Measurements from ENCODE around the gene RPA3.

RPA3 gene

DNA sequence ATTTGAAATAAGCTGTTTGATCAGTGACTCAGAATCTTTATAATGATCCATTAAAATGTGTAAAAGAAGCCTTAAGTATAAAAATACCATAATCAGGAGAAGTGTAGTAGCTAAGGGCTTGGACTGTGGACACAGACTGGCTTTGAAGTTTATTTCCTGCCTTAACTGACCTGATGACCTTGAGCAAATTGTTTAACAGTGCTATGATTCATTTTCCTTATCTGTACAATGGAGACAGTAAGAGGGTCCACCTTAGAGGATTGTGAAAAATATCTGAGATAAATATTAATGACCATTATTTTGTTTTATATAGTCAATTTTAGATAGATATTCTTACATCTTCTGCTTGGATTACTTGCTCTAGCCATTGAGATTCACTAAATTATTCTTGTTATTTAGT lies 13.3 kb upstream of the RPA3 start:
- DNase-seq = no peak

DNA sequence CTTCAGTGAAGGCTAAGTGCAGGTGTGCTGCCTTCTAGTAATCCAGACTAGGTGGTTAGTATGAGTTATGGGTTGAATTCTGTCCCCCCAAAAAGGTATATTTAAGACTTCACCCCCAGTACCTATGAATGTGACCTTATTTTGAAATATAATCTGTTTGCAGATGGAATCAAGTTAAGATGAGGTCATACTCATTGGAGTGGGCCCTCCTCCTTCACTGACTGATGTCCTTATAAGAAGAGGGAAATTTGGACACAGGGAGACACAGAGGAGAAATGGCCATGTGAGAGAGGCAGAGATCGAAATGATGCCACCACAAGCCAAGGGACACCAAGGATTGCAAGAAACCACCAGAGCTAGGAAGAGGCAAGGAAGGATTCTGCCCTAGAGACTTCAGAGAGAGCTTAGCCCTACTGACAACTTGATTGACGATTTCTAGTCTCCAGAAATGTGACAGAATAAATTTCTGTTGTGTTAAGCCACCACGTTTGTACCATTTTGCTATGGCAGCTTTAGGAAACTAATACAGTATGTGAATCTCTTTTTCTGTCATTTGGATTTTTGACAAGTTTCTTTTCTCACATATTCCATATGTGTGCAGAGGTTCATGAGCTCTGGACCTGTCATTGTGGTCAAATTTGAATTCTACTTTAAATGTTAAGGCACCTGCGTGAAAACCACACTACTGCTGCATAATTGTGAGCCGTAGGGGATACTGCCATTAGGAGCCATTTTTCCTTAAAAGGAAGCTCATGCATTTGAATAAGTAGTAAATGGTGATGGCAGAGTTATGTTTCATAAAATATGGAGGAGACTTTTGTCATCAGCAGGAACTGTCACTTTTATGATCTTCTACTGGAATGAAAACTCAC lies 2.6 kb upstream of the RPA3 start:
- no peak for DNase-seq

DNA sequence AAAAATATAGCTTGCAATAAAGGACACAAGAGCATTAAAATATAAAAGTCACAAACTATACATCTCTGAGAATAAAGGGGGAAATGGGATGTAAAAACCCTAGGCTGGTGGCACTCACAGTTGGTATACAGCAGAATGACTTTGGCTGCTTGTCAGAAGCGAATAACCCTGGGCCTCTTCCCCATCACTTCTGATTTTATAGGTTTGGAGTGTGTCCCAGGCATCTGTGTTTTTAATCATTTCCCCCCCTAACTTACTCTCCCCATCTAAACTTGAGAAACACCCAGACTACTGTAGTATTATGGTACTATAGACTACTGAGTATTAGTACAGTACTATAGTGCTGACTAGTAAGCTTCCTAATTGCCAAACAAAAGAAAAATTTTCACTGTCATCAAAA lies 1.8 kb upstream of the RPA3 start:
- no peak for DNase-seq

DNA sequence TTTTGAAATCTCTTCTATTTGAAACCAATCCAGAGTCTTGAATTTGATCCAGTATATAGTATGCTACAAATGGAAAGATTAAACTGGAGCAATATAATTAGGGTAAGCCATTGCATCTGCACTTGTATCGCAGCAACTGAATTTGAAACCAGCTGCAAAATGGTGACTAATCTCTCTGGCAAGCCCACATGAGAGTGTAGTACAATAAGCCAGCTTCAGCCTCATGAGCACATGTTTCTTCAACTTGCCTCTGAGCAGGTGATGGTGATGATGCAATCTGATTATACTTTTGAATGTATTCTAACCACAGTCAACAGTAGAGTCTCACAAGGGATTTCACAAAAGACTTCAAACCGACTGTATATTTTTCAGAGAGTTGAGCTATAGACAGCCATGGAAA lies 829 bp upstream of the RPA3 start:
- no peak for DNase-seq

DNA sequence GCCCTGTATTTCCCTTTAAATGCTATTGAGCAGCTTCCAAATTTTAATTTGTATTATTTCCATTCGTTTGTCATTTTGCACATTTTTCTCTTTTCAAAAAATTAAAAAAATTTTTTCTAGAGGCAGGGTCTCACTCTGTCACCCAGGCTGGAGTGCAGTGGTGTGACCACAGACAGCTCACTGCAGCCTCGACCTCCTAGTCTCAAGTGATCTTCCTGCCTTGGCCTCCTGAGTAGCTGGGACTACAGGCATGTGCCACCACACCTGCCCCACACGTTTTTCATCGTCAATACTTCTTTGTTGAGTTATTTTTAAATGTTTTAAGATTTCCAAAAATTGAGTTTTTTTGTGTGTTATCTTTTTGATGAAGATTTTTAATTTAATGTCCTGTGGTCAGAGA lies 4.7 kb downstream of the RPA3 start:
- no peak for DNase-seq

DNA sequence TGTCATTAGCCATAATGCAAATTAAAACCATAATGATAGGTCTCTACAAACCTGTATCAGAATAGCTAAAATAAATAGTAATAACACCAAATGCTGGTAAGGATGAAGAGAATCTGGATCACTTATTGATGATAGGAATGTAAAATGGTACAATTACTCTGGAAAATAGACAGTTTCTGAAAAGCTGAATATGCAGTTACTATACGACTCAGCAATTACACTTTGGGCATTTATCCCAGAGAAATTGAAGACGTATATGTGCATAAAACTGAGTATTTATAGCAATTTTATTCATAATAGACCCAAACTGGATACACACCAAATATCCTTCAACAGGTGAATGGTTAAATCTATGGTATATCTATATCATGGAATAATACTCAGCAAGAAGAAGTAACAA lies 7.9 kb downstream of the RPA3 start:
- no peak for DNase-seq

DNA sequence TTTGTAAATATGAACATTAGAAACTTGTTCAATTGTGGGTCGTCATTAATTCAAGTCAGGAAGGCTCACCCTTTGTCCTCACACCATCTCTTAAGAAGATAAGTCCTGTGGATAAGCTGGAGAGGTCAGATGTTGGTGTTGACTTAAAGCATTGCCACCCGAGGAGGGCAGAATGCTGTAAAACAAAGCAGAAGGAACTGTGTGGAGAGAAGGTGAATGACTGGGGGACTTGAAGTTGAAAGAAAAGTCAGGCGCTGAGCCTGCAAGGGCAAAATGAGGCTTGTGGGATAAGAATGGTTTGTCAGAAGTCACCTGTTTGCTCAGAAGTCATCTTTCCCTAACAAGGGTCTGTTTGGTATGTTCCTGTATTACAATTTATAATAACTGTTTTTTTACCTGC lies 9.1 kb downstream of the RPA3 start:
- DNase-seq = no peak

DNA sequence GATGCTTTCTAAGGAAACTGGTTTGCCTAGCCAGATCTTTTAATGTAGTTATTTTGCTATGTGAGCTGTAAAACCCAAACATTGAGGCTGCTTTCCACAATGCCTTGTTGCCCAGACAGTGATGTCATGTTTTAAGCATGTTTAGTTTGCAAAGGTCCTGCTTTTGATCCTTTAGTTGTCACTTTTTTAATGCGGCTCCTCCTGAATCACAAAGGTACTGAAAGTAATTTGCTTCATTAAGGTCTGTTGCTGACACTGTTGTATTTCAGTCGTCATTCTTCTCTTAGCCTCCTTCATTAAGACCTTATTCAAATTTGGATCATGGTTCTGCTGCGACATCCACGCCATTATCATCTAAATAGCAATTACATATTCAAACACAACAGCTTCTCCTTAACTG lies 10.6 kb downstream of the RPA3 start:
- no peak for DNase-seq

DNA sequence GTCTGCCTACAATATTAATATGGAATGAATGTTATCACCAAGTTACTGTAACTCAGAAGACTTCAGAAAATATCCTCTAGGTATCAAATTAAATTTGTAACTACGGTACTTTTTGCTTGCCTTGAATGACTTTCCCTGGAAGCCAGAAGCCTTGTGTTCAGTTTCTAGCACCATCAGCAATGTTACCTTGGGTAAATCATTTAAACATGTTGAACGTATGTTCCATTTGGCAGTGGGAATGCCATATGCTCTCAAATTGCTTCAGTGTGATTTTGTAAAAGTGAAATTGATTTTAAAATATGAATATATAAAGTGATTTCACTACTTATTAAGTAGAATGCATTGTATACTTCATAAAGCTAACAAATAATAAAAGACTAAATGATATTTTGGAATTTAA lies 11.2 kb downstream of the RPA3 start:
- DNase-seq = no peak

DNA sequence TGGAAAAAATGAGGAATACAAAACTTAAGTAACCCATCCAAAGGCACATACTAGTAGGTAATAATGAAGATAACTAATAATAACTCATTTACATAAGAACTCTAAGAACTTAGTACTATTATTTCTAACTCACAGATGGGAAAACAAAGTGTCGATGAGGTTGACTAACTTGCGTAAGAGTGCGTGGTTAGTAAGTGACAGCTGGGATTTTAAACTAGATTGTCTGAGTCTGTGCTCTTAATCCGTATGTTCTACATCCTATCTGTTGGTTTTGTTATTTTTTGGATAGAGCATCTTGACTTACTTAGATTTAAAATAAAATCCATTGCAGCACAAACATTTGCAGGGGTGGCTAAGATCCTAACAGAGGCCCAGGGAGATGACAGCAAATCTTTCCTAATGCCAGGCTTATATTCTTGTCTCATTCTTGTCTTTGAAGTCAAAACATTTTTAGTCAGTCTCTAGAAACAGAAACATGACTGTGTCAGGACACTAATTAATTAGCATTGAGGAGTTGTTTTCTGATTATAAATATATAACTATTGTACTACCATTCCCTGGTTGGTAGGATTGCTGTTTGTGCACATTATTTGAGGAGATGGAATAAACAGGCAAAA lies 11.7 kb downstream of the RPA3 start:
- DNase-seq = no peak

DNA sequence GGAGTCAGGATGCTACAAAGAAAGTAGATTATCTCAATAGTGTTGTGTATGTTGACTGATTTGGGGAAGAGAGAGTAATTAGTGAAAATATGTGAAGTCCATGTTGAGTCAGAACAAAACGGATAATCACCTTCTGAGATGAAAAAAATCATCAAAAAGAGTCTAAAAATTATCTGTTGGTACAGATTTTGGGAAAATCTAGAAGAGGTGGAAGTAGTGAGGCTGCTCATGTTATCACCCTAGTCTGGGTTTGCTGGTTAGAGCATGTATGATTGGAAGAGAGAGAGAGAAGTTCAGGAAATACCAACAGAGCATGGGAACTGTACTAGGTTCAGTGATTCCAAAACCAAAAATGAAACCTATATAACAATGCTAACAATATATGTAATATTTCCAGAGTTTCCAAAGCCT lies 12.3 kb downstream of the RPA3 start:
- no peak for DNase-seq

DNA sequence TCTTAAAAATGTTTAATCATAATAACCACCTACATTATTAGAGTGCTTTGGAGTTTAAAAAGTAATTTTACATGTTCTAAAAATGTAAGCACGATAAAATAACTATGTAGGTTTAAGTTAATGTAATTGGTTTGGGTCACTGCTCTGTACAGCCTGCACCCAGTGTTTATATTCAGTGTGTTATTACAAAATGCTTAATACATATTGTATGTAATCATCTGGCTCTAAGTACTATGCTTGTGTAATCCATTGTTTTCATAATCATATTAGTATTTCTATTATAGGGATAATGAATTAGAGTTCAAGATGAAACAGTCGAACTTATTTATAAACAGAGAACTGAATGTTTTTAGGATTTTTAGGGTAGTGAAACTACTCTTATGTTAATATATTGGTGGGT lies 13.1 kb downstream of the RPA3 start:
- DNase-seq = no peak

DNA sequence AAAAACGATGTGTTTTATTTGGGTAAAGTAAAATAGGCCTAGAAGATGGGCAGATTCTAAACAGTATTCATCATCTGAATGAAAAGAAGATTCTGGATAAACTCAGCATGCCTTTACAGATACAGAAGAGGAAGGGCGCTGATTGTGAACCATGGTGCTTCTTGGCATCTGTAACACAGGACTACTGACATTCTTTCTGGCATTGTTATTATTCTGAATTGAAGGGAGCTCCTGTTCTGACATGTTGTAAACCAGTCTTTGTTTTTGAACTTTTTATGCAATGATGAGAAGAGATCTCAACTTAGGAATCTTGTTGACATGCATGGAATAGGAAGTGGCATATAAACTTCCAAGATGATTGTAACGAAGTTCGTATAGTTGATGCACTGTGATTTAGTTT lies 13.5 kb downstream of the RPA3 start:
- DNase-seq = no peak

DNA sequence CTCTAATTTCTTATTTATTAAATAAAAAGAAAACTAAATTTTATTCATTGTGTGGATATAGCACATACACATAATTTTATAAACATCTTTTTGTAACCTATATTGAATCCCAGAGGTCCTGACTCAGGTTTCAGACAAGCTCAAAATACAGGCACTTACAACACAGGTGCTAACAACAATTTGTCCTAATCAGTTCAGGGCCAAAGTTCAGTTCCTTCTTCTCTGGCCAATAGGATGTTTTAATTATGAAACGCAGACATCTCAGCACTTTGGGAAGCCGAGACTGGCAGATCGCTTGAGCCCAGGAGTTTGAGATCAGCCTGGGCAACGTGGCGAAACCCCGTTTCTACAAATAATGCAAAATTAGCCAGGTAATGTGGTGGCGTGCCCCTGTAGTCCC lies 15.0 kb downstream of the RPA3 start:
- DNase-seq = no peak

DNA sequence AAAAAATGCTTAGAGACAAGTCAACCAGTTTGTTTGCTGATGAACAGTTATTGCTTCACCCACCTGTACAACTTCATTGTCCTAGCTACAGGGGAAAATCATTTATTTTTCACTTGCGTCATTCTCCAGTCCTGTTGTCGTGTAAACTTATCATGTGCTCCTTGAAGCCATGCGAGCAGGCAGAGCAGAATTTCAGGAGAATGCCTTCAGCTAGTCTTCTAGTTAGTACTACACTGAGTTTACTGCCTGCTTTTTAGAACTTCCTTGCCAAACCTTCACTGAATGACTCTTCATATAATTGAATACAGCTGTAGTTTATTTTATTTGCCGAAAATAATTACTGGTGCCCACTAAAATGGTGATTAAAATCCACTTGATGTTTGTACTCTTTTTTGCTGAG lies 15.6 kb downstream of the RPA3 start:
- no peak for DNase-seq

DNA sequence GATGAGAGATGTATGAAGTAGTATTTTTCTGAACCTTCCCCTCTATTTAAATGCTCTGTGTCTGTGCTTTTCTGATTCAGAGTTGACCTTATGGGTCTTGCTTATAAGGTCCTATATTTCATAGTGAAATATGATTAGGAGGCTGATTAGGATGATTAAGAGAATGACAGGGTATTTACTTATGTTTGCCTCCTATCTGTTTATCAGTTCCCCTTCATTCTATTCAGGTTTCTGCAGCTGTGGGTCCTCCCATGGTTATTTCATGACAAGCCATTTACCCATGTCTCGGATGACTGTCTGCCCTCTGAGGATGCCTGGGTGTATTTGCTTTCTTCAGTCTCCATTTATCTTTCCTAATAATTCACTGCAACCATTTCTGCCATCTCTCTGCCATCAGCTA lies 16.9 kb downstream of the RPA3 start:
- DNase-seq = no peak

DNA sequence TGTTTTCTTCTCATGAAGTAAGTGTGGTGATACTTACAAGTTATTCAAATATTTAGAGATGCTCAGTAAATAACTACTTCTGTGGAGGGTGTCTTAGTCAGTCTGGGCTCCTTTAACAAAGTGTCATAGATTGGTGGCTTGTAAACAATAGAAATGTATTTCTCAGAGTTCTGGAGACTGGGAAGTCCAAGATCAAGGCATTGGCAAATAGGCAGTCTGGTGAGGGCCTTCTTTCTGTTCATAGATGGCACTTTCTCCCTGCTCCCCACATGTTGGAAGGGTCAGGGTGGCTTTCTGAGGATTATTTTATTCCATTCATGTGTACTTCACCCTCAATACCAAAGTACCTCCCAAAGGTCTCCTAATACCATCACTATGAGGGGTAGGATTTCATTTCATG lies 18.4 kb downstream of the RPA3 start:
- no peak for DNase-seq

DNA sequence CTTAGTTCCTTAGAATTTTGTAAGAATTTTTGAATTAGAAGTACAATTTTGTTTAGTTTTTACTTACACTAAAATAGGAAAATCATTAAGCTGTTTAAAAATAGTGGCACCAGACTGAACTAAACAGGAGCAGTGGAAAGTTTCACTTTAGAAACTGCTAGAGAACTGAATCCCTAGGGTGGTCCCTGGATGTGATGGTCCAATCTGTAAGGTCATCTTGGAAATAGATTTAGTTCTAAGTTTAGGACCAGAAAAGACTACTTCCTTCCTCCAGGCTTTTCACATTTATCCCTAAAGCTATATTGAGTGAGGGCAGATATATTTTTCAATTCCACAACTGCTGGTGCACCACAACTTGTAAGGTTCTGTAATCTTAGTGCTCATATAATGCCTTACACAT lies 19.0 kb downstream of the RPA3 start:
- no peak for DNase-seq

DNA sequence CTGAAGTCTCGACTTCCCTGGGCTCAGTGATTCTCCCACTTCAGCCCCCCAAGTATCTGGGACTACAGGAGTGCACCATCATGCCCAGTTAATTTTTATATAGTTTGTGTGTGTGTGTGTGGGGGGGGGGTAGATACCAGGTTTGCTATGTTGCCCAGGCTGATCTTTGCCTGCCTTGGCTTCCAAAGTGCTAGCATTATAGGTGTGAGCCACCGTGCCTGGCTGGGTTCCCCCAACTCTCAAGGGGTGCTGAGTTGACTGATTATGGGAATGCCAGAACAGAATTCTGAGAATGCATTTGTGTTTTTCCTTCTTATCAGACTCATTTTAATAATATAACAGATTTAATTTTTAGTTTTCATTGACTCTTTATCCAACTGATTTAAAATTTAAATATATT lies 19.5 kb downstream of the RPA3 start:
- DNase-seq = no peak

DNA sequence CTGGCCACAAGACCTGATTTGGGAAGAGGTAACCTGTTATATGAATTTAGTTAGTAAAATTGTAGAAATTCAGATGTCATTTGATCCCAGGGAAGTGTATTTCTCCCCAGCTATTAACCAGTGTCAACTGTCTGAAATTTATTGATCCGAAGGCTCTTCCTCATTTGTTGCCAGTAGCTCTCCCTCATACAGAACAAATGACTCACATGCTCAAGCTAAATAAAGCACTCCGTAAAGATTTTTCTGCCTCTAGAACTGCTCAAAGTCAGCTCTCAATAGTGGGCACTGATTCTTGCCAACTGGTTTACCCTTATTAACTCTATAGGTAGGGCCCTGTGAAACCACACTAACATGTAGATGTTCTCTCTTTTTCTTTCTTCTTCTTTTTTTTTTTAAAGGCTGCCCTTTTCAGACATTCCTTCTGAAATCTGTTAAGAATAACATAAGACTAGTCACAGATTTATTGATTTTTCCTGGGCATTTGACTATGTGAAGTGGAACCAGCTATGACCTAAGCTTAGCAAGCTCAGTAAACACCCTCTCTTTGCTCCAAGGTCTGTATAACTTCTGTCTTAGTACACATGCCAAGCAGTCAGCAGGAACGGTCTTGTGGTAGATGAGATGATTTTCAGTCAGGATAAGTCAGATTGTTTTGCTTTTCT lies 21.8 kb downstream of the RPA3 start:
- DNase-seq = no peak

DNA sequence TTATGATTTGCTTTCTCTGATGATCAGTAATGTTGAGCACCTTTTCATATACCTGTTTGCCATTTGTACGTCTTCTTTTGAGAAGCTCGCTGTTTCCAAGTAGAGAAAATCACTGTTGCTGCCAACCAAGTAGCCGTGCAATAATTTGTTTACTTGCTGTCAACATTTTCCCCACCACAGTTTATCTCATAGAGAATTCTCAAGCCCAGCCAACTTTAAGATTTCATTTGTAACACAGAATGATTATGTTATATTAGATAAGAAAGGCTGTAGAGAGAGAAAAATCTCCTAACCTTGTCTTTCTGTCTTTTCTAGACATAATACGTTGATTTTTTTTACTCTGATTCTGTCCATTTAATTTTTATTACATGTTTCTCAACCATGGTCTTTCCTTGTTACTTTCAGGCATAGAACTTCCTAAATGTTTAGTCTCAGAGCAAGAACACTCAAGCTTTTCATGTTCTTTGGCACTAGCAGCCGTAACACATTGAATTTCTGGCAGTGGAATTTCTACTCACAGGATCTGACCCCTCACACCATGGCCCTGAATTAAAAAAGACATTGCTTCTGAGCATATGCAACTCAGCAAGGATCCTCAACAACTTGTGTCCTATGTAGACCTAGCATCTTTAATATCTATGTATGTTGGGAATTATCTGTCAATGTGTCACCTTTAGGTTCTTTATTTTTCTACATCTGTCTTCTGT lies 23.1 kb downstream of the RPA3 start:
- no peak for DNase-seq

DNA sequence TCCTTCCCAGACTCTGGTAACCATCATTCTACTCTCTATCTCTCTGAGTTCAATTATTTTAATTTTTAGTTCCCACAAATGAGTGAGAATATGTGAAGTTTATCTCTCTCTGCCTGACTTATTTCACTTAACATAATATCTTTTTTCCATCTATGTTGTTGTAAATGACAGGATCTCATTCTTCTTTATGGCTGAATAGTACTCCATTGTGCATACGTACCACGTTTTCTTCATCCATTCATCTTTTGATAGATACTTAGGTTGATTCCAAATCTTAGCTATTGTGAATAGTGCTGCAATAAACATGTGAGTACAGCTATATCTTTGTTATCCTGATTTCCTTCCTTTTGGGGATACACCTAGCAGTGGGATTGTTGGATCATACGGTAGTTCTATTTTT lies 23.9 kb downstream of the RPA3 start:
- DNase-seq = no peak

DNA sequence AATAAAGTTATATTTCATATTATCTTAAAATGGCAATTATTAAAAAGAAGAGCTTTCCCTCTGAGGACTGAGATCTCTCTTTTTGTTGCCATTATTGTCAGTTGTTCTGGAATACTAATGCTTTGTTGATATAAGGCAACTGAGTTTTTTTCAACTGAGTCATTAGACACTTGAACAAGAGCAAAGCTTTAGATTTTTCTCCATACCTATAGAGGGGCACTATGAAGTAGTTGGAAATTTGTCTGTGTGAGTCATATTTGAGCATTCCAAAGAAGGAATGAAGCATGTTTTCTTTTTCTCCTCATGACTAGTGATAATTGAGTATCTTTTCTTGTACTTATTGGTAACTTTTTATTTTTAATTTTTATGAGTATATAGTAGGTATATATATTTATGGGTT lies 24.5 kb downstream of the RPA3 start:
- DNase-seq = no peak

DNA sequence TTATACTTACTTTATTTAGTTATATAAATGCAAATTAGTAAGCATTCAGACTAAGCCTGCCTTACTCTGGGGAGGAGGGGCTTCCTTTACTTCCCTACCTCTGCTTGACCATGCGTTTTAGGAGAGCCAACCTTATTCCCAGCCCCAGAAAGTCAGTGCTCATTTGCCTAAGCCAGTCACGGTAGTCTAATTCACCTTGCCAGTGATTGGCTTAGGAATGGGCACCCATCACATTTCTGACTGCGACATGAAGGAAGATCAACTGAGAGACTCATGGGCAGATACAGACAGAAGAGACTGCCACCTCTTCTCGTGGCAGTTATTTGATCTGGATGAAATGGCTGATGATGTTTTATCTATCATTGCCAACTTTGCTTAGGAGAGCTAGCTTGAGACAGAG lies 29.5 kb downstream of the RPA3 start:
- DNase-seq = no peak
